ENCODE data around the gene TMEM182. TPM values are rescaled to one million over a fixed set of nuclear protein-coding genes. Genes with fewer than 3 reads are reported as not detected.

TMEM182 gene
- total RNA-seq, 1 donor from 2014 or later, result 4.2 TPM

- Histone ChIP-seq H2AFZ (replicated peaks) (no peak overlapping the region), H3K79me2 (ENCODE audit: low read depth) (no peaks in the 10 kb centered on the region), H3K27me3 (no peaks in the 10 kb centered on the region), H3K4me2 (no peak overlapping the region), H3K9ac (no peak overlapping the region), H3K4me1 (no peaks in the 10 kb centered on the region), H3K4me3 (no peak overlapping the region), H3F3A (ENCODE audit: low read depth) (no peaks in the 10 kb centered on the region), H4K20me1 (ENCODE audit: low read depth) (no peaks in the 10 kb centered on the region), H3K36me3 (peaks cover 10% of the 10 kb centered on the region), H3K27ac (no peak overlapping the region), H3K9me3 (ENCODE audit: low read depth) (no peaks in the 10 kb centered on the region)
- Mint-ChIP-seq H3K4me1 (no peaks in the 10 kb centered on the region), H3K9me3 (peaks cover 34% of the 10 kb centered on the region), H3K36me3 (peaks cover 41% of the 10 kb centered on the region), H3K4me3 (no peak overlapping the region), H3K27me3 (ENCODE audit: insufficient read depth, low read depth) (no peaks in the 10 kb centered on the region), H3K27ac (no peak overlapping the region)
- TF ChIP-seq EZH2 (IDR thresholded peaks at IDR 0.05), result no peak
- no peak for TF ChIP-seq EZH2phosphoT487 (IDR thresholded peaks at IDR 0.05)
- no peak for TF ChIP-seq CTCF (IDR thresholded peaks at IDR 0.05)
- DNase-seq (ENCODE audit: low spot score), result no peak
Measured at GRCh38 chr2:102803041-102803896, 41.4 kb downstream of the TMEM182 start.

- no peak for TF ChIP-seq CTCF (IDR thresholded peaks at IDR 0.05)
- TF ChIP-seq EZH2 (IDR thresholded peaks at IDR 0.05), result no peak
- no peak for TF ChIP-seq EZH2phosphoT487 (IDR thresholded peaks at IDR 0.05)
- H2AFZ ChIP-seq (replicated peaks), result no peak overlapping the region
- H3K9me3 ChIP-seq (ENCODE audit: low read depth), result no peaks in the 10 kb centered on the region
- no peak overlapping the region for H3K4me2 ChIP-seq
- Mint-ChIP-seq H3K4me1 (no peaks in the 10 kb centered on the region), H3K36me3 (peaks cover 41% of the 10 kb centered on the region), H3K9me3 (peaks cover 34% of the 10 kb centered on the region), H3K27me3 (ENCODE audit: insufficient read depth, low read depth) (no peaks in the 10 kb centered on the region), H3K27ac (no peak overlapping the region), H3K4me3 (no peak overlapping the region)
- no peak overlapping the region for H3K27ac ChIP-seq
- H3K27me3 ChIP-seq, result no peaks in the 10 kb centered on the region
- H3K36me3 ChIP-seq, result peaks cover 10% of the 10 kb centered on the region
- H3K4me3 ChIP-seq, result no peak overlapping the region
- DNase-seq (ENCODE audit: low spot score), result no peak
- no peak overlapping the region for H3K9ac ChIP-seq
- H3K79me2 ChIP-seq (ENCODE audit: low read depth), result no peaks in the 10 kb centered on the region
- no peaks in the 10 kb centered on the region for H3F3A ChIP-seq (ENCODE audit: low read depth)
- no peaks in the 10 kb centered on the region for H4K20me1 ChIP-seq (ENCODE audit: low read depth)
- H3K4me1 ChIP-seq, result no peaks in the 10 kb centered on the region
Measured at GRCh38 chr2:102803897-102804217, 42.0 kb downstream of the TMEM182 start.

GRCh38 chr2:102806250-102806837 lies 44.5 kb downstream of the TMEM182 start:
- H3K9me3 ChIP-seq (ENCODE audit: low read depth), result no peaks in the 10 kb centered on the region
- Mint-ChIP-seq H3K4me1 (no peaks in the 10 kb centered on the region), H3K4me3 (no peak overlapping the region), H3K27me3 (ENCODE audit: insufficient read depth, low read depth) (no peaks in the 10 kb centered on the region), H3K36me3 (peaks cover 18% of the 10 kb centered on the region), H3K27ac (no peak overlapping the region), H3K9me3 (peaks cover 16% of the 10 kb centered on the region)
- H3K27ac ChIP-seq, result no peak overlapping the region
- no peaks in the 10 kb centered on the region for H3K27me3 ChIP-seq
- H3K4me1 ChIP-seq, result no peaks in the 10 kb centered on the region
- TF ChIP-seq EZH2phosphoT487 (IDR thresholded peaks at IDR 0.05) (no peak), CTCF (IDR thresholded peaks at IDR 0.05) (peak; percentile 80)
- no peaks in the 10 kb centered on the region for H3K79me2 ChIP-seq (ENCODE audit: low read depth)
- no peak overlapping the region for H3K4me3 ChIP-seq
- H2AFZ ChIP-seq (replicated peaks), result no peak overlapping the region
- no peaks in the 10 kb centered on the region for H4K20me1 ChIP-seq (ENCODE audit: low read depth)
- DNase-seq (ENCODE audit: low spot score), result peak; percentile 73
- H3F3A ChIP-seq (ENCODE audit: low read depth), result no peaks in the 10 kb centered on the region
- H3K36me3 ChIP-seq, result peaks cover 3% of the 10 kb centered on the region
- no peak overlapping the region for H3K4me2 ChIP-seq
- no peak overlapping the region for H3K9ac ChIP-seq

All from neural progenitor cell (in vitro differentiated cells).